ENCODE results near the gene PPP1R11. TPM values are rescaled to one million over a fixed set of nuclear protein-coding genes. Genes with fewer than 3 reads are reported as not detected.

The PPP1R11 gene
- total and polyA plus RNA-seq, 2 of the 4 experiments (the other 2 are of a cell fraction), result 15.6 to 46.0 TPM

DNA sequence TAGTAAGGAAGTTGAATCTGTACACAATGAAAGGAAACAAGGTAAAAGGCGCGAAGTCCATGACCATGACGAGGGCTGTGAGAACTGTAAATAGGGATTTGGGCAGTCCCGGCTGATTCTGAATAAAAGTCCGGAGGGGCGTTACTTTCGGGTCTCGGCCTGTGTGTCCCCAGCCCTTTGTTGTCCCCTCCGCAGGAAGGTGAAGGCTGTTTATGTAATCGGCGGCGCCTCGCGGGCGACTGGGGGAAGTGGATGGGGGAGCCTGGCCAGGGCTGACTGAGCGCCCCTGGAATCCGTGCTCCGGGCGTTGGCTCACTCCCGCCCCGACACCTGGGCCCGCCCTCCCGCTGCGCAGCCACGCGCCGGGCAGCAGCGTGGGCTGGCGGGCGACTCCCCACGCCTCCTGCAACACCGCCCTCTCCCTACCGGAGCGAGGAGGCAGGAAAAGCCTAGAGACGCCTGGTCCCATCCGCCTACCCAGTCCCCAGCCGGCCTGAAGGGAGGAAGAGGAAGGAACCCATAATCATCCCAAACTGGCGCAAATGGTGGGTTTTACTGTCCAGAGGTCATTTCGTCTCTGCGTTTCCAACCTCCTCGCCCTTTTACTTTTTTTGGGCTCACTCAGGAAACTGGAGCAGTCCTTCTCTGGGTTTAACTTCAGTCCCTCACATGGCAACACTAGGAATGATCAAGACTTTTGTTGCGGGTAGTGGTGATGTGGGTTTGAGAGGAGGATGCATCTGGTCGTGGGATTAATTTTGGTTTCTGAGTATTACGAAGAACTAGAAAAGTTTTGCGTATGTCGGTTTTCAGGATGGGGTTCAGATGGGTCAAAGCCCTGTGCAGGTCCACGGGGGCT, 33.8 kb downstream of the PPP1R11 start:
- Histone ChIP-seq H3K9ac (ENCODE audit: low read depth, low read length) (no peak overlapping the region), H2BK15ac (ENCODE audit: low read depth, low read length) (no peak overlapping the region), H3K56ac (ENCODE audit: extremely low read depth, insufficient read depth, low read length) (no peak overlapping the region), H4K5ac (ENCODE audit: low read depth, low read length) (no peak overlapping the region), H3K18ac (ENCODE audit: low read depth, low read length) (no peak overlapping the region), H2AK5ac (ENCODE audit: low read depth, low read length) (no peak overlapping the region), H3K4ac (ENCODE audit: low read depth, low read length) (no peak overlapping the region), H2BK20ac (ENCODE audit: low read depth, low read length) (no peak overlapping the region), H3K79me1 (ENCODE audit: low read depth in 1 of 2, low read length in 2 of 2) (no peaks in the 10 kb centered on the region), H4K91ac (ENCODE audit: insufficient read depth, low read depth, low read length) (no peak overlapping the region), H4K8ac (ENCODE audit: low read depth in 2 of 2, low read length in 2 of 2) (no peak overlapping the region), H3K27me3 (ENCODE audit: control insufficient read depth, insufficient read depth, low read length) (peaks cover 57% of the 10 kb centered on the region), H2AK9ac (replicated peaks; ENCODE audit: low read depth, low read length, poor library complexity) (no peak overlapping the region), H2BK120ac (ENCODE audit: low read depth, low read length) (no peak overlapping the region), H3K36me3 (ENCODE audit: control insufficient read depth, insufficient read depth, low read length) (no peaks in the 10 kb centered on the region), H3K14ac (replicated peaks; ENCODE audit: low read depth, low read length) (no peak overlapping the region), H3K23ac (ENCODE audit: low read depth, low read length) (0 out of 2 replicates have a peak overlapping the region, but pooled peaks have one; percentile 12), H2AFZ (replicated peaks; ENCODE audit: low read length, poor library complexity) (peak overlapping the region; percentile 77), H2BK5ac (ENCODE audit: low read depth, low read length, poor library complexity, severe bottlenecking) (no peak overlapping the region), H3K4me2 (ENCODE audit: low read depth, low read length) (peak overlapping the region; percentile 80), H4K20me1 (ENCODE audit: insufficient read depth, low read length) (no peaks in the 10 kb centered on the region), H3K9me3 (ENCODE audit: control insufficient read depth, insufficient read depth, low read length) (peaks cover 2% of the 10 kb centered on the region; the same call in 1 of the 2 replicates), H3K9me1 (ENCODE audit: insufficient read depth, low read length) (no peaks in the 10 kb centered on the region; the same call in 1 of the 2 replicates), H3K27ac (ENCODE audit: insufficient read depth, low read length) (no peak overlapping the region), H3K4me3 (ENCODE audit: insufficient read depth, low read depth, low read length) (0 out of 2 replicates have a peak overlapping the region, but pooled peaks have one; percentile 9), H3K4me1 (ENCODE audit: control insufficient read depth, insufficient read depth, low read length) (peaks cover 6% of the 10 kb centered on the region)
- BruUV-seq (replicated peaks), result no TSS peak
- ChIA-PET POLR2A (ENCODE audit: unreplicated experiment) (no interaction called here), CTCF (interaction anchor here (1.6 kb wide), 1 partner anchor 30 kb away, joined by 16 read pairs; no protein-coding TSS in a partner anchor)
- intact Hi-C loops (cut with micrococcal nuclease), result loop anchor here (5.0 kb wide), 1 partner anchor 116 kb away; no protein-coding TSS in a partner anchor
- in situ Hi-C loops (cut with MboI; ENCODE audit: low sequenced_read_pairs), result no loop called here
- no peak for DNase-seq
- WGBS, 2 experiments (ENCODE audit: extremely low coverage in 2 of 2, insufficient read length in 1 of 2), result 13% methylated on average over 6 of the region's 47 CpGs; no CpG with 5 or more reads in 1 of the 2 experiments
- ATAC-seq (ENCODE audit: low read depth), result no peak
- dilution Hi-C loops (cut with HindIII; ENCODE audit: low sequenced_read_pairs, unreplicated experiment), result no loop called here
- no peak for TF ChIP-seq RCOR1 (IDR thresholded peaks at IDR 0.05; ENCODE audit: insufficient replicate concordance, low read length)
- no peak for TF ChIP-seq BHLHE40 (IDR thresholded peaks at IDR 0.05; ENCODE audit: low read depth, low read length)
- no peak for TF ChIP-seq CEBPB (IDR thresholded peaks at IDR 0.05; ENCODE audit: low read depth, low read length)
- TF ChIP-seq MAZ (IDR thresholded peaks at IDR 0.05; ENCODE audit: borderline replicate concordance, low read depth, low read length), result no peak
- no peak for TF ChIP-seq FOS (IDR thresholded peaks at IDR 0.05; ENCODE audit: low read depth, low read length)
- TF ChIP-seq, protein P1, sequence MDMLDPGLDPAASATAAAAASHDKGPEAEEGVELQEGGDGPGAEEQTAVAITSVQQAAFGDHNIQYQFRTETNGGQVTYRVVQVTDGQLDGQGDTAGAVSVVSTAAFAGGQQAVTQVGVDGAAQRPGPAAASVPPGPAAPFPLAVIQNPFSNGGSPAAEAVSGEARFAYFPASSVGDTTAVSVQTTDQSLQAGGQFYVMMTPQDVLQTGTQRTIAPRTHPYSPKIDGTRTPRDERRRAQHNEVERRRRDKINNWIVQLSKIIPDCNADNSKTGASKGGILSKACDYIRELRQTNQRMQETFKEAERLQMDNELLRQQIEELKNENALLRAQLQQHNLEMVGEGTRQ (IDR thresholded peaks at IDR 0.05; ENCODE audit: low read depth, low read length), result no peak
- TF ChIP-seq SMC3 (IDR thresholded peaks at IDR 0.05; ENCODE audit: low read depth, low read length), result no peak
- TF ChIP-seq, protein P2, sequence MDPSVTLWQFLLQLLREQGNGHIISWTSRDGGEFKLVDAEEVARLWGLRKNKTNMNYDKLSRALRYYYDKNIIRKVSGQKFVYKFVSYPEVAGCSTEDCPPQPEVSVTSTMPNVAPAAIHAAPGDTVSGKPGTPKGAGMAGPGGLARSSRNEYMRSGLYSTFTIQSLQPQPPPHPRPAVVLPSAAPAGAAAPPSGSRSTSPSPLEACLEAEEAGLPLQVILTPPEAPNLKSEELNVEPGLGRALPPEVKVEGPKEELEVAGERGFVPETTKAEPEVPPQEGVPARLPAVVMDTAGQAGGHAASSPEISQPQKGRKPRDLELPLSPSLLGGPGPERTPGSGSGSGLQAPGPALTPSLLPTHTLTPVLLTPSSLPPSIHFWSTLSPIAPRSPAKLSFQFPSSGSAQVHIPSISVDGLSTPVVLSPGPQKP (IDR thresholded peaks at IDR 0.05; ENCODE audit: borderline replicate concordance, low read depth, low read length), result no peak
- no peak for TF ChIP-seq RAD21 (IDR thresholded peaks at IDR 0.05; ENCODE audit: low read length)
- TF ChIP-seq POLR2A (IDR thresholded peaks at IDR 0.05; ENCODE audit: low read depth, low read length), result no peak
- TF ChIP-seq MXI1 (IDR thresholded peaks at IDR 0.05; ENCODE audit: borderline replicate concordance, low read depth, low read length), result no peak; the same call in 1 of the 2 replicates
- no peak for TF ChIP-seq NFE2L2 (IDR thresholded peaks at IDR 0.05; ENCODE audit: low read depth, low read length)
- TF ChIP-seq RFX5 (IDR thresholded peaks at IDR 0.05; ENCODE audit: low read depth, low read length), result no peak
- TF ChIP-seq MAFK (IDR thresholded peaks at IDR 0.05; ENCODE audit: low read depth, low read length), result no peak
- TF ChIP-seq CHD1 (IDR thresholded peaks at IDR 0.05; ENCODE audit: low read depth, low read length), result no peak

Measured in IMR-90 (cell line).